ENCODE measurements around the gene POLR3B. TPM values are rescaled to one million over a fixed set of nuclear protein-coding genes. Genes with fewer than 3 reads are reported as not detected.

Gene POLR3B
- total and polyA plus RNA-seq, 2 experiments from 2014 or later = 4.0 to 14.6 TPM

GRCh38 chr12:106331599-106331998 lies 25.9 kb upstream of the POLR3B start:
- peak; percentile 76 for ATAC-seq
- no peaks in the 10 kb centered on the region; the same call in 2 of the 3 replicates for H3K36me3 Mint-ChIP-seq (ENCODE audit: low read depth)
- no peaks in the 10 kb centered on the region for H3K79me2 ChIP-seq (replicated peaks; ENCODE audit: insufficient read depth)
- H3K27ac Mint-ChIP-seq = no peak overlapping the region
- H3K4me1 Mint-ChIP-seq = peaks cover 39% of the 10 kb centered on the region
- H3K27me3 Mint-ChIP-seq (ENCODE audit: insufficient read depth, low read depth, poor library complexity) = peaks cover 9% of the 10 kb centered on the region
- H3K4me3 ChIP-seq = no peak overlapping the region
- 0 out of 2 replicates have a peak overlapping the region, but pooled peaks have one; percentile 19 for H2AFZ ChIP-seq
- peak; percentile 12 for DNase-seq (ENCODE audit: low spot score)
- no peak overlapping the region for H3K4me3 Mint-ChIP-seq
- no peaks in the 10 kb centered on the region for H3F3A ChIP-seq (replicated peaks; ENCODE audit: low read depth)
- H3K9me3 Mint-ChIP-seq = no peaks in the 10 kb centered on the region; the same call in 2 of the 3 replicates
- 0 out of 2 replicates have a peak, but pooled peaks cover 3% of the 10 kb centered on the region for H3K9me2 ChIP-seq (ENCODE audit: insufficient read depth)
- no peak for TF ChIP-seq ZNF331 (CRISPR knock-in tag; IDR thresholded peaks at IDR 0.05; ENCODE audit: low read depth)
- TF ChIP-seq ZNF114 (CRISPR knock-in tag; IDR thresholded peaks at IDR 0.05) = no peak
- no peak for TF ChIP-seq ZNF462 (CRISPR knock-in tag; IDR thresholded peaks at IDR 0.05)
- TF ChIP-seq POLR2AphosphoS5 (IDR thresholded peaks at IDR 0.05; ENCODE audit: low read depth) = no peak
- no peak for TF ChIP-seq CREB1 (CRISPR knock-in tag; IDR thresholded peaks at IDR 0.05; ENCODE audit: low read depth)
- no peak for TF ChIP-seq STAT1 (IDR thresholded peaks at IDR 0.05; ENCODE audit: unreplicated experiment)
- TF ChIP-seq ETS1 (IDR thresholded peaks at IDR 0.05) = no peak
- no peak for TF ChIP-seq CTCF (conservative IDR thresholded peaks at IDR 0.05; ENCODE audit: low read depth in 2 of 2)
- H3K4me1 ChIP-seq (ENCODE audit: insufficient read depth) = peaks cover 17% of the 10 kb centered on the region
- H3K36me3 ChIP-seq (ENCODE audit: insufficient read depth) = no peaks in the 10 kb centered on the region
- no peaks in the 10 kb centered on the region; the same call in 1 of the 2 replicates for H3K27me3 ChIP-seq (ENCODE audit: insufficient read depth)
- peak overlapping the region; percentile 30; the same call in 1 of the 2 replicates for H3K4me2 ChIP-seq
- H3K27ac ChIP-seq (ENCODE audit: low read depth) = no peak overlapping the region
- no peaks in the 10 kb centered on the region for H4K20me1 ChIP-seq (replicated peaks; ENCODE audit: insufficient read depth)

Data from GM23338 (cell line).